Measurements from ENCODE around the gene SHPK. TPM values are rescaled to one million over a fixed set of nuclear protein-coding genes. Genes with fewer than 3 reads are reported as not detected.

The SHPK gene
- total and polyA plus RNA-seq, 9 of the 15 experiments (the other 6 are each of a cell fraction or from before 2014, with no cell fraction given) = 2.5 to 16.3 (median 11.8) TPM

GRCh38 chr17:3636154-3636907 lies at the start of gene SHPK, which contains the start of gene CTNS (continued):
- TF ChIP-seq UBTF (IDR thresholded peaks at IDR 0.05; ENCODE audit: borderline replicate concordance in 1 of 2, low read depth in 2 of 2, low read length in 2 of 2) (no peak), ATF1 (CRISPR knock-in tag; IDR thresholded peaks at IDR 0.05) (no peak), ATF1 (tag; IDR thresholded peaks at IDR 0.05) (peak; percentile 75), ZFP30 (CRISPR knock-in tag; IDR thresholded peaks at IDR 0.05; ENCODE audit: borderline replicate concordance) (no peak), KAT2B (IDR thresholded peaks at IDR 0.05; ENCODE audit: low read depth, low read length) (no peak), NR0B1 (IDR thresholded peaks at IDR 0.05; ENCODE audit: partially characterized antibody) (no peak), RAD51 (IDR thresholded peaks at IDR 0.05; ENCODE audit: borderline replicate concordance, low read depth) (peak; percentile 99), HNRNPL (IDR thresholded peaks at IDR 0.05; ENCODE audit: low read depth, low read length) (peak; percentile 25; the same call in 1 of the 2 replicates), MITF (IDR thresholded peaks at IDR 0.05) (no peak), TSHZ1 (CRISPR knock-in tag; IDR thresholded peaks at IDR 0.05) (no peak), ZNF23 (CRISPR knock-in tag; IDR thresholded peaks at IDR 0.05) (no peak), ZNF121 (CRISPR knock-in tag; conservative IDR thresholded peaks at IDR 0.05) (no peak), DACH1 (IDR thresholded peaks at IDR 0.05; ENCODE audit: partially characterized antibody) (no peak), ZNF174 (CRISPR knock-in tag; IDR thresholded peaks at IDR 0.05) (no peak), DNMT1 (IDR thresholded peaks at IDR 0.05) (no peak), RAD21 (CRISPR knock-in tag; conservative IDR thresholded peaks at IDR 0.05 in 1 of 2, IDR thresholded peaks at IDR 0.05 in 1 of 2) (no peak), C11orf30 (IDR thresholded peaks at IDR 0.05; ENCODE audit: low read depth) (peak; percentile 92), ZBTB26 (CRISPR knock-in tag; IDR thresholded peaks at IDR 0.05) (no peak)

All from K562 (cell line).